ENCODE data around the gene GP1BB.
A peak's percentile ranks its signal among the peaks of the same experiment; 100 is the strongest.

GP1BB gene

DNA sequence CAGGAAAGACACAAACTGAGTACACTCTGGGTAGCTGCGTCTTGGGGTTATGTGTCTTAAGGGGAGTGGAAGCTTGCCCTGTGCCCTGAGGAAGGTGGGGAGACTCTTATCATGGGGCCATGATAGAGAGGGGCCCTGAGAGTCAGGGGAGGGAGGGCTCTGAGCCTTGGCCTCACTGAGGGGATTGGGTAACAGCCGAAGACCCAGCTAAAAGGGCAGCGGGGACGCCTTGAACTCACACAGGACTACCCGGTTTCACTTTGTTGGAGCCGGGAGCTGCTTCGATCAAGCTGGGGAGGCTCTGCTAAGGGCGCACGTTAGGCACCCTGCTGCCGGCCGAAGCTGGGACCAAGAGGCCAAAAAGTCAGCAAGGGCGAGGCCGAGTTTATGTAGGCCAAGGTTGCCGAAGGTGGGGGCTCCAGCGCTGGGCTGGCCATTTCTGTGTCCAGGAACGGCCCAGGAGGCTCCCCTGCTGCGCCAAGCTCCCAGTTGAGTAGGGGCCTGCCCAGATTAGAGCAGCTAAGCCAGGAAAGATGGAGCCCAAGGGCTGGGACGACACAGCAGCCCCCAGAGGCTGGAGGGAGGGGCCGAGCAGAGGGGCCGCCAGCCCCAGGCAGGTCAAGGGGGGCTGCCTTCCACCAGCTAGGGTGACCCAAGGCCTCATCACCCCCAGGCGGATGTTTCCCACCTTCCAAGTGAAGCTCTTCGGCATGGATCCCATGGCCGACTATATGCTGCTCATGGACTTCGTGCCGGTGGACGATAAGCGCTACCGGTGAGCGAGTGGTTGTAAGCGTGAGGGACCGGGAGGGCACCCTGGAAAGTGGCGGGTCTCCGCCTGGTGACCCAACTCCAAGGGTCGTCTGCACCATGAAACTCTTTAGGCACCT, 39.5 kb downstream of the GP1BB start:
- TF ChIP-seq, protein P1, sequence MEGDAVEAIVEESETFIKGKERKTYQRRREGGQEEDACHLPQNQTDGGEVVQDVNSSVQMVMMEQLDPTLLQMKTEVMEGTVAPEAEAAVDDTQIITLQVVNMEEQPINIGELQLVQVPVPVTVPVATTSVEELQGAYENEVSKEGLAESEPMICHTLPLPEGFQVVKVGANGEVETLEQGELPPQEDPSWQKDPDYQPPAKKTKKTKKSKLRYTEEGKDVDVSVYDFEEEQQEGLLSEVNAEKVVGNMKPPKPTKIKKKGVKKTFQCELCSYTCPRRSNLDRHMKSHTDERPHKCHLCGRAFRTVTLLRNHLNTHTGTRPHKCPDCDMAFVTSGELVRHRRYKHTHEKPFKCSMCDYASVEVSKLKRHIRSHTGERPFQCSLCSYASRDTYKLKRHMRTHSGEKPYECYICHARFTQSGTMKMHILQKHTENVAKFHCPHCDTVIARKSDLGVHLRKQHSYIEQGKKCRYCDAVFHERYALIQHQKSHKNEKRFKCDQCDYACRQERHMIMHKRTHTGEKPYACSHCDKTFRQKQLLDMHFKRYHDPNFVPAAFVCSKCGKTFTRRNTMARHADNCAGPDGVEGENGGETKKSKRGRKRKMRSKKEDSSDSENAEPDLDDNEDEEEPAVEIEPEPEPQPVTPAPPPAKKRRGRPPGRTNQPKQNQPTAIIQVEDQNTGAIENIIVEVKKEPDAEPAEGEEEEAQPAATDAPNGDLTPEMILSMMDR (IDR thresholded peaks at IDR 0.05; ENCODE audit: control insufficient read depth, extremely low read depth, insufficient read depth), result no peak
- peak overlapping the region; percentile 75 for H3K4me3 ChIP-seq (ENCODE audit: low read depth, low read length)
- no peak for DNase-seq (ENCODE audit: low read depth)

DNA sequence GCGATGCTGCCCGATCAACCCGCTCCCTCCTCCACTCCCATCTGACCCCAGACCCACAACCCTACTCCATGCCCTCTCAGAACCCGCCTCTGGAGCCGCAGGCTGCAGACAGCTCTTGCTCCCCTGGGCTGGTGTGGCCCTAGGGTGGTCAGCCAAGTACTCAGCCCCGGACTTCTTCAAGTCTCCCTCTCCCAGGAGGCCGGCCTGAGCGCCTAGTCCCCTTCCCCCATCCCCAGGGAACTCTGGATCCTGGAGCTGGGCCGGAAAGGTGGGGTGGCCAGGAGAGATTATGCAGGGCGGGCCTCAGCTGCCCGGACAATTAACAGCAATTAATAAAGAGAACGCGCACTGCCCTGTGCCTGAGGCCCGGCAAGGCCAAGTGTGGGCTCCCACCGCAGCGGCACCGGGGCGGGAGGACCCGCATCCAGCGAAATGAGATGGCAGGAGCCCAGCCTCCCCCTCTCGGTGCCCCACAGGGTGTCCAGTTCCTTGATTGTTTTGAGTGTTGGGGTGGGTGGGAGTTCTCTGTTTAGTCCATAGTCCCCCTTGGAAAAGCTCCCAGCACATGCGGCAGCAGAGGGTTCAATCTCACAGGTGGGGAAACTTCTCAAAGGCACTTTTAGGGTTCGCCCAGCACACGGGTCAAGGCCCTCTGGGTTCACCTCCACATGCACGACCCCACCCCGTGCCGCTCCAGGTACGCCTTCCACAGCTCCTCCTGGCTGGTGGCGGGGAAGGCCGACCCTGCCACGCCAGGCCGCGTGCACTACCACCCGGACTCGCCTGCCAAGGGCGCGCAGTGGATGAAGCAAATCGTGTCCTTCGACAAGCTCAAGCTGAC, 40.3 kb downstream of the GP1BB start:
- H3K4me3 ChIP-seq (ENCODE audit: low read depth, low read length), result no peak overlapping the region
- TF ChIP-seq, protein P1 (IDR thresholded peaks at IDR 0.05; ENCODE audit: control insufficient read depth, extremely low read depth, insufficient read depth), result no peak
- no peak for DNase-seq (ENCODE audit: low read depth)

DNA sequence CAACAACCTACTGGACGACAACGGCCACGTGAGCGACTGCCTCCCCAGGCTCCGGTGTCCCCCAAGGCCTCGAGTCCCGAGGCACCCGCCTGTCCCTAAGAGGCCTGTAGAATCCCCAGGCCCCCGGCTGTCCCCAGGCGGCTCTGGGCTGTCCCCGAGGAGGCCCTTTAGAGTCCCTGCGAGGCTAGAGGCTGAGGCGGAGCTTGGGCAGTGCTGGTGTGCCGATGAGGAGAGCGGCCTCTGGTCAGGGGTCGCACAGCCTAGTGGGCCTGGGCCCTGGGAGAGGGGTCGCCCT, 40.9 kb downstream of the GP1BB start:
- no peak overlapping the region for H3K4me3 ChIP-seq (ENCODE audit: low read depth, low read length)
- no peak for DNase-seq (ENCODE audit: low read depth)
- TF ChIP-seq, protein P1 (IDR thresholded peaks at IDR 0.05; ENCODE audit: control insufficient read depth, extremely low read depth, insufficient read depth), result no peak

DNA sequence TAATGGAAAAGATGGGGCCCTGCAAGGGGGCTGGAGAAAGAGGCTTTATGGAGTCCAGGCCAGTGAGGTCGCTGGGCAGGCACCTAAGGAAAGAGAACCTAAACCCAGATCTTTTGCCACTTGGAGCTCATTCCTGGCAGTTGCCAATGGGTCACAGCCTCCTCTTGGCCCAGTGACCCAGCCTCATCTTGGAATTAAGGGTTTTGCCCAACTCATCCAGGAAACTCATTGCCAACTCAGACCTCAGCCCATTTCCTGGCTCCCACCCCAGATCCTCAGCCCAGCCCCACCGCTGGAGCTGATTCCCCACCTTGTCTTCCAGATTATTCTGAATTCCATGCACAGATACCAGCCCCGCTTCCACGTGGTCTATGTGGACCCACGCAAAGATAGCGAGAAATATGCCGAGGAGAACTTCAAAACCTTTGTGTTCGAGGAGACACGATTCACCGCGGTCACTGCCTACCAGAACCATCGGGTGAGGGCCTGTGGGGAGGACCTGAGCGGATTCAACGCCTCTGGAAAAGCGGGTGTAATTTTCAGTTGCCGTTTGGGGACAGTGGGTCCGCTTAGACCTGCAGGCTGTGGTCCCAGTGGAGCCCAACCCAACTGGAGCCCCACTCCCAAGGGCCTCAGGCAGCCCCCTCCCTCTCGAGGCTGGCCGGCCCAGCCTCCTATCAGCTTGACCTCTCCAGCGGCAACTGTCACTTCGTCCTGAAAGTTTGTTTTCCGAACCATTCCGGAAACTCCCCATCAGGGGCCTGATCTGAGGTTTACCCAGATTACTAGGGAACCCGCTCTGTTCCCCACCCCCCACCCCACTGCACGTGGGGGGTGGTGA, 41.5 kb downstream of the GP1BB start:
- no peak for DNase-seq (ENCODE audit: low read depth)
- TF ChIP-seq, protein P1 (IDR thresholded peaks at IDR 0.05; ENCODE audit: control insufficient read depth, extremely low read depth, insufficient read depth), result no peak
- no peak overlapping the region for H3K4me3 ChIP-seq (ENCODE audit: low read depth, low read length)

DNA sequence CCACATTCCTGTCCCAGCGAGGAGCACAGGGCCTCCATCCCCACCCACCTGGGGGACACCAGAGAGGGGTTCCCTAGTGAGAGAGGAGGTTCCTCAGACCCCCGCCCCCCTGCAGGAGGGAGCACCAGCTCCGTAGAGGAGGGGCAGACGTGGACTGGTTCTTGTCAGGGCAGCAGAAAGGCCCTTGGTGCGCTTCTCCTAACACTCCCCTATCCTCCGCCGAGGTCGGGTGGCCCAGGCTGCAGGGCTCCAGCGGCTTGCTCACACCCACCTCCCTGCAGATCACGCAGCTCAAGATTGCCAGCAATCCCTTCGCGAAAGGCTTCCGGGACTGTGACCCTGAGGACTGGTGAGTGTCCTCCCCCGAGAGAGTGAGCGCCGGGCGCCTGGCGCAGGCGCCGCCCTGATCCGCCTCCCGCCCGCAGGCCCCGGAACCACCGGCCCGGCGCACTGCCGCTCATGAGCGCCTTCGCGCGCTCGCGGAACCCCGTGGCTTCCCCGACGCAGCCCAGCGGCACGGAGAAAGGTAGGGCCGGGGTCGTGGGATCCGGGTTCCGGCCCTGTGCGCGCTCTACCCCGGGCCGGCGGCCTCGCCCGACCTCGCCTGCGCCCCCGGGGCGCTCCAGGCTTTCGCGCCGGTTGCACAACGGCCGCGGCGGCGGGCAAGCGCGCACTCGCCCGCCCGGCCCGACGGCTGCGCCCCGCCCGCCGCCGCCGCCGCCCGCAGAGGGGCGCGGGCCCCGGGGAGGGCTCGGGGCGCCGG, 42.3 kb downstream of the GP1BB start:
- no peak overlapping the region for H3K4me3 ChIP-seq (ENCODE audit: low read depth, low read length)
- no peak for DNase-seq (ENCODE audit: low read depth)
- TF ChIP-seq, protein P1 (IDR thresholded peaks at IDR 0.05; ENCODE audit: control insufficient read depth, extremely low read depth, insufficient read depth), result no peak

DNA sequence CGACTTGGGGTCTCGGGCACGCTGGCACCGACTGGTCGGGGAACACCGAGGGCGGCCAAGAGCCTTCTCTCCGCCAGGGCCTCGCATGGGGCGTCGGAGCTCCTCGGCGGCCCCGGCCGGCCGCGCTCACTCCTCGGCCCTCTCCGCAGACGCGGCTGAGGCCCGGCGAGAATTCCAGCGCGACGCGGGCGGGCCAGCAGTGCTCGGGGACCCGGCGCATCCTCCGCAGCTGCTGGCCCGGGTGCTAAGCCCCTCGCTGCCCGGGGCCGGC, 42.8 kb downstream of the GP1BB start:
- no peak for DNase-seq (ENCODE audit: low read depth)
- H3K4me3 ChIP-seq (ENCODE audit: low read depth, low read length), result no peak overlapping the region
- TF ChIP-seq, protein P1 (IDR thresholded peaks at IDR 0.05; ENCODE audit: control insufficient read depth, extremely low read depth, insufficient read depth), result no peak
